GM21723 (cell line): ENCODE results near the gene ABCA7.

Experiments used
- ATAC-seq: cut with Tn5 transposase; IDR thresholded peaks from one replicate; pipeline ENCODE4 v1.9.1; 2021; ENCODE audit warnings: mild to moderate bottlenecking, moderate library complexity; ENCODE audit not compliant: unreplicated experiment

The ABCA7 gene

DNA sequence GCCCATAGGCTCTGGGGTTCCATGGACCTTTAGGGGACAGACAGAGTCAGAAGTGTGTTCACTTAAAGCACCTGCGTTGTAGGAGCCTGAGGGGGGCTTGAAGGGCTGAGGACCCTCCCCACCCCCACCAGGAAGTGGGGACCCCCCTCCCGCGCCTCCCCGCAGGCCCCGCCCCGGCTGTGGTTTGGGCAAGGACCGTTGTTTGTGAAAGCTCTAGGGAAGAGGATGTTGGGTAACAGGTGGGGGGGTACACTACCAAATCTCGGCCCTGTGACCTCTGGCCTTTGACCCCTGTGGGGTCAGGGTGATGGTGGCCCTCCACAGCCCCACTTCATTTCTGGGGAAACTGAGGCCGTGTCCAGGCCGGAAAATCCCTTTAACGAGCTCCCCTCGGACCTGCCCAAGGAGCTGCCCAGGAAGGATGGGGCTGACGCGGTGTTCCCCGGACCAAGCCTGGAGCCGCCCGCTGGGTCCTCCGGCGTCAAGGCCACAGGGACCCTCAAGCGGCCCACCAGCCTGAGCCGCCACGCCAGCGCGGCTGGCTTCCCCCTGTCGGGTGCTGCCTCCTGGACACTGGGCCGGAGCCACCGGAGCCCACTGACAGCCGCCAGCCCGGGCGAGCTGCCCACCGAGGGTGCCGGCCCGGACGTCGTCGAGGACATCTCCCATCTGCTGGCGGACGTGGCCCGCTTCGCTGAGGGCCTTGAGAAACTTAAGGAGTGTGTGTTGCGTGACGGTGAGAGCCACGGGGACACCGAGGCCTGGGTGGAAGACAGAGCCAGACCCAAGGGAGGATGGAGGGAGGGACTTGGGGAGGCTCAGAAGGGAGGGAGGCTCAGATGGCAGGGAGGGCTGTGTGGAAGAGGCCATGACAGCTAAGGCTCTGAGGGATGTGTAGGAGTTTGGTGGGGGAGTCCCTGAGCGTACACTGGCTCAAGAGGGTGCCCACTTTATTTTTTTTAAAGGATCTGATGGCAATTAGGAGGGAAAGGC is 28.4 kb downstream of the ABCA7 start:
- no peak for ATAC-seq

DNA sequence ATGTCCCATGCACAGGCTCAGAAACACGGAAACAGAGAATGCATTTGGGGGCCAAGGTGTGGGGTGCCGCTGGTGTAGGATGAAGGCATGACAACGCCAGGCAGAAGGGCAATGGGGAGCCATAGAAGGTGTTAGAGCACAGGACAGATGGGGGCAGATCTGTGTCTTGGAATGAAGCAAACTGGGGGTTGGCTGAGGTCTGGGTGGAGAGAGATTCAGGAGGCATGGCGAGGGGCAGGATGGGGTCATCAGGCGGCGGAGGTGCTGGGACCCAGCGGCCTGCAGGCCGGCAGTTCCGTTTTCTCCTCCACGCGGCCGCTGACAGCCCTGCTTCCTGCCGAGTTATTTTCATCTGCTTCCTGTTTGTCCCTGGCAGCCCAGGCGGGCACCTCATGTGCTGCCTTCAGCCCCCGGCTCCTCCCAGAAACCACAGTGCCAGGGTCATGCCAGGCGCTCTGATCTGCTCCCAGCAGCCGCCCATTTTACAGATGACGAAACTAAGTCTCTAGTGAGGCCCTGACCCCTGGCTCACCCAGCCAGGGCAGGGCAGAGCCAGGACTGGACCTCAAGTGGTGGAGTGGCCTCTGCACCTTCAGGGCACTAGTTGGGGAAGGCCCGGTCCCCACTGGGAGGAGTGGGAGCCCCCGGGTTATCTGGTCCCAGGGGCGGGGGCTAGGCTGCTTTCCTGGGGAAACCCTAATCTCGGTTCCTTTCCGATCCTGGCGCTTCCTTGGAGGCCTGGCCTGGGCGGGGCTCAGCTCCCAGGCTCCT is 29.3 kb downstream of the ABCA7 start:
- ATAC-seq = no peak

GRCh38 chr19:1070576-1070930 is 30.6 kb downstream of the ABCA7 start:
- no peak for ATAC-seq

DNA sequence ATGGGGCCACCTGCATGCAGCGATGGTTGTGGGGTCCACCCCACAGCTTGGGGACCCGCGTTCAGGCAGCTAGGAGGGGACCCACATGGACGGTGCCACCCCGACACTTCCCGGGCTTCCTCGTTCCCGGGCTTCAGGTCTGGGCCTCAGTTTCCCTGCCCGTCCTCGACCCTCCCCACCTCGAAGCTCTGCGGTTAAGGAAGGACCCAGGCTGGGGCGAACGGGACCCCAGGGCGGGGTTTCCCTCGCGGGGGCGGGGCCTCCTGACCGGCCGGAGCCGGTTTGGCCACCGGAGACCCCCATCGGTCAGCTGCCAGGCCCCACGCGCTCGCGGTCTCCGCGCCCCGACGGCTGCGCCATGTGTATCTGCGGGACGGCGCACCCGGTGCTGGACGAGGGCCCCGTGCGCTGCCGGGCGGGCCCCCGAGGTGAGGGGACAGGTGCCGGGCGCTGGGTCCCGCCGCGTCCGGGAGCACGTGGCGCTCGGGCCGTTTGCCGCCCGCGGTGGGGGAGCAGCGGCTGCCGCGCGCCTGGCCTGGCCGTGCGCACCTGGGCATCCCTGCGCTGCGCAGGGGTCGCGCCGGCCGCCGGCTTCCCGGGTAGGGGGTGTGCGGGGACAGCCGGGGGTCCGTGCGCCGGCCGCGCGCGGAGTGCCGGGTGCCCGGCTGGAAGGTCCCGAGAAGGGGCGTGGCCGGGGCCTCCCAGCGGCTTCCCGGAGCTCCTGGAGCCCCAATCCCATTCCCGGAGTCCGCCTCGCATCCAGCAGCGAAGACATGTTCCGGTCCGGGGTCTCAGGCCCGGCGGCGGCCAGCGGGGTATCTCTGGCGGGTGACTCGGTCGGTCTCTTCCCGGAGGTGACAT is 31.3 kb downstream of the ABCA7 start:
- no peak for ATAC-seq

- ATAC-seq = no peak
Observed at GRCh38 chr19:1072371-1073015, 32.6 kb downstream of the ABCA7 start.

DNA sequence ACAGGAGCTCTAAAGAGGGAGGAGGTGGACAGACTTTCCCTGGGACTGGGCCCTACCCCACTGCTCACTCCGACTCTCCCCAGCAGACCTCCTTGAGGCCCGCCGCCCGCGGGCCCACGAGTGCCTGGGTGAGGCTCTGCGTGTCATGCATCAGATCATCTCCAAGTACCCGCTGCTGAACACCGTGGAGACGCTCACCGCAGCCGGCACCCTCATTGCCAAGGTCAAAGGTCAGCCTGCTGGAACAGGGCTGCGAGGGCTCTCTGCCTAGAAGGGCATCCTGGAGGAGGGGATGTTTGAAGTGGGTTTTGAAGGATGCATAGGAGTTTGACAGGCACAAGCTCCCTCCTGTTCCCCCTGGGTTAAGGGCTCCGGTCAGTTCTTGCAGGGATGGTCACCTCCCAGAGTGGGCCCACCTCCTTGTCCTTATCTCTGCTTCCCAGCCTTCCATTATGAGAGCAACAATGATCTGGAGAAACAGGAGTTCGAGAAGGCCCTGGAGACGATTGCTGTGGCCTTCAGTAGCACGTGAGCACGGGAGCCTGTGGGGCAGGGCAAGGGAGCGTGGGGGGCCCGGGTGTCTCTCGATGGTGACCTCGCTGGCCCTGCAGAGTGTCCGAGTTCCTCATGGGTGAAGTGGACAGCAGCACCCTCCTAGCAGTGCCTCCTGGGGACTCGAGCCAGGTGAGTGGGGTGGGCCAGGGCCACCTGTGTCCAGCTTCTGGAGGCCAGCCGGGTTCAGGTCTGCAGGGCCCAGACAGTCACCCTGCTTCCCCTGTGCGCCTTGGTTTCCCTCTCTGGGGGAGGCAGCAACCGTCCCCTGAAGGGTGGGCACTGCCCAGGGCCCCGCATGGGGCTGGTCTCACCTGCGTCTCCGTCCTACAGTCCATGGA is 33.4 kb downstream of the ABCA7 start:
- no peak for ATAC-seq

DNA sequence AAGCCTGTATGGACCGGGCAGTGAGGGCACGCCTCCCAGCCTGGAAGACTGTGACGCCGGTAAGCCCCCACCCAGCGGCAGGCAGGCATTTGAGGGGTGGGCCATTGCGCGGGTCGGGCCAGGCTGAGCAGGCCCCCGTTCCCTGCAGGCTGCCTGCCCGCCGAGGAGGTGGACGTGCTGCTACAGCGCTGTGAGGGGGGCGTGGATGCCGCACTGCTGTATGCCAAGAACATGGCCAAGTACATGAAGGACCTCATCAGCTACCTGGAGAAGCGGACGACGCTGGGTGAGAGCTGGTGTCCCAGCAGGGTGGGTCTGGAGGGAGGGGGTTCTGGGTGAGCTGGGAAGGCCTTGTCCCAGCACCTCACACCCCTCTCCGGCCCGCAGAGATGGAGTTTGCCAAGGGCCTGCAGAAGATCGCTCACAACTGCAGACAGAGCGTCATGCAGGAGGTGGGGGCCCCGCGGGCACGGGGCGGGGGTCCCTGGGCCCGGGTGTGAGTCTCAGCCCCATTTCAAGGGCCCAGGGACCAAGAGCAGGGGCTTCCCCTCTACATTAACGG is 34.1 kb downstream of the ABCA7 start:
- ATAC-seq = no peak

- no peak for ATAC-seq
Observed at GRCh38 chr19:1074544-1075283, 34.8 kb downstream of the ABCA7 start.

DNA sequence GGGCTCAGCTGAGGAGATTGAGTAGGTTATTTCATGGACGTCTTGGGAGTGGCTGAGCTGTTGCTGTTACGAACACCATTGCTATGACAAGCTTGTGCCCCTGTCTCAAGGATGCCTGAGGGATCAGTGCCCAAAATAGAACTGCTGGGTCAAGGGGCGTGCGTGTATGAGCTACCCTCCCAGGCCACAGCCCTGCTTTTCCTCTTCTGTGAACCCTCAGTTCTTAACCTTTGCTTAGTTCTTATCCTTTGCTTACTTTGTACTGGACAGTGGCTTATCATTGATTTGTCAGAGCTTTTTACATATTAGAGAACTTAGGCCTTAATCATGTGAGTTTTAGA is 36.1 kb downstream of the ABCA7 start:
- no peak for ATAC-seq

DNA sequence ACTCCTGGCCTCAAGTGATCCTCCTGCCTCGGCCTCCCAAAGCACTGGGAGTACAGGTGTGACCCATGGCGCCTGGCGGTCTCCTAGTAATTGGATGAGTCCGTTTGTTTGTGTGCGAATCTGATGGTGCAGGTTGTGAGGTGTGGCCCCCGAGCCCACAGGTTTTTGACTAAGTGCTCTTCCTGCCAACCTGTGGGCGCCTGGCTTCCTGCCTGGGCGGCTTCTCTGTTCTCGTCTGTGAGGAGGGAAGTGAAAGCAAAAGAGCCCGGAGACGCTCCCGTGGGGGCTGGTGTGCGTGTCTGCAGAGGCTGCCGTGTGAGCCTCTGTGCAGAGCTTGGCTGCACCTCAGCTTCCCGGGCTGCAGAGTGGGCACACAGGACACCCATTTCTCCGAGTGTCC is 37.0 kb downstream of the ABCA7 start:
- ATAC-seq = no peak

- ATAC-seq = no peak
Observed at GRCh38 chr19:1079566-1080111, 39.7 kb downstream of the ABCA7 start.

GRCh38 chr19:1080360-1081161 is 40.7 kb downstream of the ABCA7 start:
- ATAC-seq = no peak

- ATAC-seq = no peak
Observed at GRCh38 chr19:1081301-1082164, 41.6 kb downstream of the ABCA7 start.

- no peak for ATAC-seq
Observed at GRCh38 chr19:1082165-1082927, 42.4 kb downstream of the ABCA7 start.

DNA sequence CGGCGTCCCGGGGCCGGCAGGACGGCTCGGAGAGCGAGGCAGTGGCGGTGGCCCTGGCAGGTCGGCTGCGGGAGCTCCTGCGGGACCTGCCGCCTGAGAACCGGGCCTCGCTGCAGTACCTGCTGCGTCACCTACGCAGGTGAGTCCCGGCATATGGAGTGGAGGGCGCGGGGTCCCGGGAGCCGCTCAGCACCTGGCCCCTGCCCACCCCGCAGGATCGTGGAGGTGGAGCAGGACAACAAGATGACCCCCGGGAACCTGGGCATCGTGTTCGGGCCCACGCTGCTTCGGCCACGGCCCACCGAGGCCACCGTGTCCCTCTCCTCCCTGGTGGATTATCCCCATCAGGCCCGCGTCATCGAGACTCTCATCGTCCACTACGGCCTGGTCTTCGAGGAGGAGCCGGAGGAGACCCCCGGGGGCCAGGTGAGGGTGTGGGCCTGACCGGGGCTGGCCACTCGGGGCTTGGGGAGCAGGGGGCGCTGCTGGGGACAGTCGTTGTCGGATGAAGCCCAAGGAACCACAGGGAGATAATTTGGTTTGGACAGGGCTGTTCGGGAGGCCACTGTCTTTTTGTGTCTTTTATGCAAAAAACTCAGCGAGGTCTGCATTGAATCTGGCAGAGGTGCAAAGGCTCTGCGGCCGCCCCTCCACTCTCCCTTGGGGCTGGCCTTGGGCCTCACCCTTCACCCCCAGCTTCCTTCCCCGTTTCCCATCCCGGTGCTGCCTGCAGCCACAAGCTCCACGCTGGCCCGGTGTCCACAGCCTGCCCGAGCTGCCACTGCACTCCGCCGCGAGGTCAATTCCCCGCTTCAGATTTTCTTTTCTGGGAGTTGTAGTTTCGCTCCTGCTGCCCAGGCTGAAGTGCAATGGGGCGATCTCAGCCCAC is 43.3 kb downstream of the ABCA7 start:
- no peak for ATAC-seq
